Upper lobe of right lung (tissue), 1 donor: ENCODE results near the gene MYO1E. TPM values are rescaled to one million over a fixed set of nuclear protein-coding genes. Genes with fewer than 3 reads are reported as not detected.

ENCODE experiments used
- ATAC-seq: fragments of 200-7000 bp; cut with Tn5 transposase; one replicate; pipeline ENCODE4 v1.9.1; 2020; ENCODE audit warnings: mild to moderate bottlenecking, moderate library complexity
- DNase-seq: peaks from one replicate; pipeline ENCODE4 v3.0.0-alpha.2; 2020
- H3K27ac ChIP-seq: fragments of 200-600 bp; one replicate; pipeline ENCODE4 v1.8.0; 2022
- H3K27me3 ChIP-seq: fragments of 200-600 bp; one replicate; pipeline ENCODE4 v1.8.0; 2022; ENCODE audit warnings: mild to moderate bottlenecking
- H3K36me3 ChIP-seq: fragments of 200-600 bp; one replicate; pipeline ENCODE4 v1.8.0; 2022
- H3K4me1 ChIP-seq: fragments of 200-600 bp; one replicate; pipeline ENCODE4 v1.8.0; 2022
- H3K4me3 ChIP-seq: fragments of 200-600 bp; one replicate; pipeline ENCODE4 v1.8.0; 2022; ENCODE audit warnings: mild to moderate bottlenecking
- H3K9me3 ChIP-seq: fragments of 200-600 bp; one replicate; pipeline ENCODE4 v1.8.0; 2022
- CTCF ChIP-seq: fragments of 200-600 bp; IDR thresholded peaks from one replicate; pipeline ENCODE4 v1.8.0; 2022; ENCODE audit warnings: antibody characterized with exemption
- intact Hi-C: fragments of 100-400 bp; cut with DNase I; formaldehyde crosslinking; loops from one replicate; pipeline ENCODE4 v1.11.0; 2022
- microRNA-seq: library from miRNA; unstranded; fragments of <30 nt; microRNA quantifications from one replicate; pipeline ENCODE4 v1.2.0, GENCODE V29; 2020; ENCODE audit warnings: borderline microRNAs expressed
- total RNA-seq: library from RNA; stranded (reverse); fragmentation: NEBNext Ultra II Directional; extraction: Animal tissue kit (Norgen Biotek cat#: 25700); gene quantifications from one replicate; pipeline ENCODE4 v1.2.1, GENCODE V29; 2021
- donor health status: DM: no; HTN: yes; CAD: no; lungs with severe emphysema.

MYO1E gene
- total RNA-seq, 1 donor from 2014 or later, result 98.4 TPM

DNA sequence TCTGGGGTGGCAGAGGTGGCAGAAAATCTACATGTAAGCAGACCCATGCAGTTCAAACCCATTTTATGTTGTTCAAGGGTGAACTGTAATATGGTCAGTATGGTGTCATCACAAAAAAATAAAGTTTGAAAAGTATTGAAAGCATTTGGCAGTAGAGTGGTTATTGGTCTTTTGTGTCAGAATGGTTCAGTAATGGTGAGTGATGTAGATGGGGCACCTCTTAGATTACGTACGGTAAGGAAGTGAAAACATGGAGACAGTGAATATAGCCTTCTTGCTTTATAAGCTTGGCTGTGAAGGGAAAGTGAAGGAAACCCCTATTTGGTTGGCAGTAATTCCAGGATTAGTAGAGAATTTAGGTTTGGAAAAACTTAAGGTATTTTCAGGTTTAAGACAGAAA lies 284.9 kb downstream of the MYO1E start:
- no peaks in the 10 kb centered on the region for H3K9me3 ChIP-seq
- peaks cover 82% of the 10 kb centered on the region for H3K36me3 ChIP-seq
- ATAC-seq, result no peak
- H3K27me3 ChIP-seq, result no peaks in the 10 kb centered on the region
- H3K27ac ChIP-seq, result no peak overlapping the region
- no peaks in the 10 kb centered on the region for H3K4me1 ChIP-seq
- TF ChIP-seq CTCF, result no peak
- no peak overlapping the region for H3K4me3 ChIP-seq
- intact Hi-C loops, result no loop called here
- no peak for DNase-seq

Small RNA genes lying within 50 kb of the gene (microRNA-seq; reads per million reads assigned to microRNA genes)
- gene MIR2116, result 1.7 reads per million, percentile 3 among the genes with 10 or more reads in this experiment

Other genes with a start within 250 kb of the MYO1E start
- not detected for gene LDHAL6B, start 166.0 kb downstream of the MYO1E start, total RNA-seq
- gene FAM81A, start 65.3 kb upstream of the MYO1E start, total RNA-seq, result 1.3 TPM
- gene GCNT3, start 238.9 kb upstream of the MYO1E start, total RNA-seq, result 1.1 TPM